ENCODE measurements around the gene EYA2. TPM values are rescaled to one million over a fixed set of nuclear protein-coding genes. Genes with fewer than 3 reads are reported as not detected.
A peak's percentile ranks its signal among the peaks of the same experiment; 100 is the strongest.

EYA2 gene
- total RNA-seq, 1 donor = 1.6 TPM

- no peak for TF ChIP-seq CTCF (IDR thresholded peaks at IDR 0.05; ENCODE audit: insufficient read depth, low read length)
- no peak overlapping the region for H3K4me3 ChIP-seq (ENCODE audit: low read depth, low read length)
- no peak for DNase-seq (ENCODE audit: low read depth)
Measured at GRCh38 chr20:47210470-47210869, 315.8 kb downstream of the EYA2 start.

- no peak for TF ChIP-seq CTCF (IDR thresholded peaks at IDR 0.05; ENCODE audit: insufficient read depth, low read length)
- no peak overlapping the region for H3K4me3 ChIP-seq (ENCODE audit: low read depth, low read length)
- no peak for DNase-seq (ENCODE audit: low read depth)
Measured at GRCh38 chr20:47211036-47211435, 316.4 kb downstream of the EYA2 start.

GRCh38 chr20:47212606-47213207, 318.1 kb downstream of the EYA2 start:
- TF ChIP-seq CTCF (IDR thresholded peaks at IDR 0.05; ENCODE audit: insufficient read depth, low read length) = no peak
- no peak for DNase-seq (ENCODE audit: low read depth)
- no peak overlapping the region for H3K4me3 ChIP-seq (ENCODE audit: low read depth, low read length)

- TF ChIP-seq CTCF (IDR thresholded peaks at IDR 0.05; ENCODE audit: insufficient read depth, low read length) = no peak
- no peak overlapping the region for H3K4me3 ChIP-seq (ENCODE audit: low read depth, low read length)
- no peak for DNase-seq (ENCODE audit: low read depth)
Measured at GRCh38 chr20:47213966-47214365, 319.3 kb downstream of the EYA2 start.

- no peak overlapping the region for H3K4me3 ChIP-seq (ENCODE audit: low read depth, low read length)
- DNase-seq (ENCODE audit: low read depth) = peak; percentile 27
- TF ChIP-seq CTCF (IDR thresholded peaks at IDR 0.05; ENCODE audit: insufficient read depth, low read length) = no peak
Measured at GRCh38 chr20:47215653-47216397, 321.2 kb downstream of the EYA2 start.

GRCh38 chr20:47216819-47217410, 322.3 kb downstream of the EYA2 start:
- no peak for DNase-seq (ENCODE audit: low read depth)
- no peak for TF ChIP-seq CTCF (IDR thresholded peaks at IDR 0.05; ENCODE audit: insufficient read depth, low read length)
- no peak overlapping the region for H3K4me3 ChIP-seq (ENCODE audit: low read depth, low read length)

All from fibroblast of the aortic adventitia (primary cell).